GM21447 (cell line): ENCODE results near the gene ASPHD1.
"Not testable (repeated sequence)": the region's sequence is repeated elsewhere in the genome, so short reads cannot be mapped to it uniquely, and the experiment has no call there.

Experiments used
- ATAC-seq: cut with Tn5 transposase; IDR thresholded peaks from one replicate; pipeline ENCODE4 v1.9.1; 2021; ENCODE audit not compliant: unreplicated experiment

ASPHD1 gene

GRCh38 chr16:29876594-29877249 lies 23.6 kb upstream of the ASPHD1 start:
- ATAC-seq = no peak

DNA sequence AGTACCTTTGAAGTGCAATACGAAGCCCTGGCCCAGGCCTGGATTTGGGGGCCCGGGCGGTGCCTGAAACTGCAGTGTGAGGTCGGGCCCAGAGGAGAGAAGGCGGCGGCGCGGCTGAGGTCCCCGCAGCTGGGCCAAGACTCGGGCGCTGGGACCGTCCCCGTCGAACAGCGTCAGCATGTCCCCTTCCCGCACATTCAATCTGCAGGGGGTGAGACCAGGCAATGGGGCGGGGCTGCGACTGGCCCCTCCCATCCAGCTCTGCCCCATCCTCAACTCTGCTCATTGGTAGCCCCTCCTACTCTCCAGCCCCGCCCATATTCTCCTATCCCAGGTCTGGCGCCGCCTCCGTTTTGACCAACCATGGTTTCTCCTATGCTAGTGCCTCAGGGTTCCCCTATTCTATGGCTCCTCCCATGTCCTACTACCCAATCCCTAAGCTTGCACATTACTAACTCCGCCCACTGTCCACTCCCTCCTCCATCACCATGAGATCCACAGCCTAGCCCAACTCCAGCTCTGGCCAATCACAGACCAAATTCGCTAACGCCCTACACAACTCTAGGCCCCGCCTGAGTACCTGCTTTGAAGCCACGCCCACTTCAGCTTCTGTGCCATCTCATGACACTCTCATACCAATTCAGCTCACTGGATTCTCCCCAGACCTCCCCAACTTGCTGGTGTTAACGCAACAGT lies 22.9 kb upstream of the ASPHD1 start:
- no peak for ATAC-seq

GRCh38 chr16:29878172-29878571 lies 22.1 kb upstream of the ASPHD1 start:
- ATAC-seq = no peak

GRCh38 chr16:29881050-29881449 lies 19.2 kb upstream of the ASPHD1 start:
- no peak for ATAC-seq

GRCh38 chr16:29883987-29884386 lies 16.3 kb upstream of the ASPHD1 start:
- no peak for ATAC-seq

- ATAC-seq = not testable (repeated sequence)
Measured at GRCh38 chr16:29889372-29889771, 10.9 kb upstream of the ASPHD1 start.

- ATAC-seq = no peak
Measured at GRCh38 chr16:29891525-29892457, 8.5 kb upstream of the ASPHD1 start.

GRCh38 chr16:29892458-29892813 lies 7.9 kb upstream of the ASPHD1 start:
- no peak for ATAC-seq

- no peak for ATAC-seq
Measured at GRCh38 chr16:29893553-29893952, 6.7 kb upstream of the ASPHD1 start.

DNA sequence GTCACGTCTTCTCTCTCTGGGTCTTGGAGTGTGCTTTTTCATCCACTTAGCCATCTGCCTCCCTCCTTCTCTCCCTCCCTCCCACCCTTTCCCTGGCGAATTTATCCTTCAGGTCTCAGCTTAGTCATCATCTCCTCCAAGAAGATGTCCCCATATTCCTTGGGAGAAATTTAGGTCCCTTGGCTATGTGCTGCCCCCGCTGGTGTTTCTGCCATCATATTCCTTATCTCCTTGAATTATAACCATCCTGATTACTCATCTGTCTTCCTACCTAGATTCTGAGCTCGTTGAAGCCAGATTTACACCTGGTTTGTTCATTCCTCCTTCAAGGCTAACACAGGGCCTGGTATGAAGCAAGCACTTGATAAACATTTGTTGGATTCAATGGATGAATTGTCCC lies 5.9 kb upstream of the ASPHD1 start:
- no peak for ATAC-seq

GRCh38 chr16:29896841-29897240 lies 3.4 kb upstream of the ASPHD1 start:
- ATAC-seq = no peak

- ATAC-seq = no peak
Measured at GRCh38 chr16:29897333-29897732, 3.0 kb upstream of the ASPHD1 start.

DNA sequence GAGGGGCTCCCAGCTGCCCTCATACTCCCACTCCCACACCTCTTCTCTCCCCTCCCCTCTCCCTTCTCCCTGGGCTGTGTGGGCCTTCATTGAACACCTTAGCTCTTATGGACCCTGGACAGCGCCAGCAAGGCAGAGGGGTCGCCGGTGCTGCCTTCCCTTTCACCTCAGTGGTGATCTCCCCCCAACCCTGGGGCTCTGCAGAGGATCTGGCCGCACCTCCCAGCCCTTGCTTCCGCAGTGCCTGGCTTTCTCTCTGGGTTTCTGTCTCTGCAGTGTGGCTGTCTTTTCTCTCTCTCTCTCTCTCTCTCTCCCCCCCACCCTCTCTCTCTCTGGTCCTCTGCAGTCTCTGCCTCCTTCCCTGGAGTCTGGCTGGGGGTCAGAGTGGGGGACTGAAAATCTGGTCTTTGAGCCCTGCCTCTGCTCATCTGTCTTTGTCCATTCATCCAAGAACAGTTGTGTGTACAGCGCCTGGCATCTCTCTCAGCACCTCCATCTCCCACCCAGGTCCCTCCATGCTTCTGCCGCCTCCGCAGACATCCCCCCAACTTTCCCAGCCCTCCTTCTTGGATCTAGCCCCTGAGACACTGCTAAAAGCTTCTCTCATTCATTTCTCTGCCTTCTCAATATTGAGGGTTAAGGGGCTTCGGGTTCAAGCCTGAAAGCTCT lies 2.0 kb upstream of the ASPHD1 start:
- ATAC-seq = no peak

DNA sequence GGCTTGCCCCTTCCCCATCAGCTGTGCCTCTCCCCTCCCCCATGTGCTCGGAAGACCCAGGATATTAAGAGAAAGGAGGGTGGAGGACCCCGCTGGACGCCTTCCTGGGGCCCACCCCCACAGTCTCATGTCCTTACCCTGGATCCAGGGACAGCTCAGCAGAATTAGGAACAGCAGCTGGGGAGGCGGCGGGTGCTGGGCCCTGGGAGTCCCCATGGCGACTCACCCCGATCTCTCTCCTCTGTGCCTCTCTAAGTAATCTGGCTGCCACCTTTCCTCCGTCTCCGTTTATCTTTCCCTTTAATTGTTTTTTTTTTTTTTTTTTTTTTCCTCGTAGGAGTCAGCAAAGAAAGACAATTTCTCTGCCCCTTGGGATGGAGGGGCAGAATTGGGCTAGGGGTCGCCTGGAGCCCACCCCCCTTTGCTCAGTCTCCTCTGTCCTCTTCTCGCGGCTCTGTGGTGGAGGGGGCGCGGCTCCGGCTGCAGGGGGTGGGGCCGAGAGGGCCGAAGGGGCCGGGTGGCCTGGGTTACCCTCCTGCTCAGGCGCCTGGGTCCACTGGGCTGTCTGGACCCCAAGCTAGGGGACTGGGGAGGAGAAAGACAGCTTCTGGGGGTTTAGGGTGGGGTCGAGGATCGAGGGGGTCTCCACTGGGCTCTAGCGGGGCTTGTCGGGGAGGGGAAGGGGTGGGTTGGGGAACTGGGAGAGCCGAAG lies 1.3 kb upstream of the ASPHD1 start:
- ATAC-seq = no peak

DNA sequence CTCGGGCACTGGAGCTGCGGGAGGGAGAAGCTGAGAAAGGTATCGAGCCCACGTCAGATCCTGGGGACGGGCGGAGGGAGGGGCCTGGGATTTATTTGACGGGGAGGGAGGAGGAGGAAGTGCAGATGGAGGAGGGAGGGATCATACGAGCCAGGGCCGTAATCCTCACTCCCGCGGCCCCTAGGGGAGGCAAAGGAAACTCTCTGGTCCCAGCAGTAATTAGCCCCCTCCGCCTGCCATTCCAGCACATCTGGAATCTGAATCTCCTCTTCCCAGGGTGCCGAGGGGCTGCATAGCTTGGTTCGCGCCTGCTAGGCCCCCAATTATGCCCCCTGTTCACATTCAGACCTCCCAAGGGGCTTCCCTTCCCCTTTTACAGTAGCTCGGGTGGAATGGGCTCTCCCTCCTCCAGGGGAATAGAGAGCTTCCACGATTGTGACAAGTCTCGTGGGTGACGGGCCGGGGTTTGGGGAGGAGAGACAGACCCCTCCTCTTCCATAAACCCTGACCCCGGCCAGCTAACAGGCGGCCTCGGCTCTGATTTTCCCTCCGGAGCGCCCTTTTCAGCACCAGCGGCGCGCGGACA lies 679 bp upstream of the ASPHD1 start, which contains the start of gene SEZ6L2:
SEZ6L2 (minus strand) TSS at position 35 of the 586 bp plus-strand sequence. CDS start 531 bp downstream, outside the sequence.
- no peak for ATAC-seq

DNA sequence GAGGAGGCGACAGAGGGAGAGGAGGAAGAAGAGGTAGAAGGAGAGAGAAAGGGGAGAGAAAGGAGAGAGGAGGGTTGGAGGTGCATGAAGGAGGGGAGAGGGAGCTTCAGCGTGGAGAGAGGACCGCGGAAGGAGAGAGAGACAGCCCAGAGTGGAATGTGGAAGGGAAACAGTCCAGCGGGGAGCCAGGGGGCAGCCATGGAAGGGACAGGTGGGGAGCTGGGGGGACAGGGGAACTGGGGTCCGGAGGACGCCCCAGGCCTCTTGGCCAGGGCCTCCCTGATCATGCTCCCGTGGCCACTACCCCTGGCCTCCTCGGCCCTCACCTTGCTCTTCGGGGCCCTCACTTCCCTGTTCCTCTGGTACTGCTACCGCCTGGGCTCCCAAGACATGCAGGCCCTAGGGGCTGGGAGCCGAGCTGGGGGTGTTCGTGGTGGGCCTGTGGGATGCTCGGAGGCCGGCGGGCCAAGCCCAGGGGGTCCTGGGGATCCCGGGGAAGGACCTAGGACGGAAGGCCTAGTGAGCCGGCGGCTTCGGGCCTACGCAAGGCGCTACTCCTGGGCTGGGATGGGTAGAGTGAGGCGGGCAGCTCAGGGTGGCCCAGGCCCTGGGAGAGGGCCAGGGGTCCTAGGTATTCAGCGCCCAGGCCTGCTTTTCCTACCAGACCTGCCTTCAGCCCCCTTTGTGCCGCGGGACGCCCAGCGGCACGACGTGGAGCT lies 759 bp downstream of the ASPHD1 start:
- no peak for ATAC-seq

DNA sequence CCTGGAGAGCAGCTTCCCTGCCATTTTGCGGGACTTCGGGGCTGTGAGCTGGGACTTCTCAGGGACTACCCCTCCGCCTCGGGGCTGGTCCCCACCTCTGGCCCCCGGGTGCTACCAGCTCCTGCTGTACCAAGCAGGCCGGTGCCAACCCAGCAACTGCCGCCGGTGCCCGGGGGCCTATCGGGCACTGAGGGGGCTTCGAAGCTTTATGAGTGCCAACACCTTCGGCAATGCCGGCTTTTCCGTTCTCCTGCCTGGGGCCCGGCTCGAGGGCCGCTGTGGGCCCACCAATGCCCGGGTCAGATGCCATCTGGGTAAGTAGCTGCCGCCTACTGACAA lies 1.3 kb downstream of the ASPHD1 start:
- ATAC-seq = no peak

DNA sequence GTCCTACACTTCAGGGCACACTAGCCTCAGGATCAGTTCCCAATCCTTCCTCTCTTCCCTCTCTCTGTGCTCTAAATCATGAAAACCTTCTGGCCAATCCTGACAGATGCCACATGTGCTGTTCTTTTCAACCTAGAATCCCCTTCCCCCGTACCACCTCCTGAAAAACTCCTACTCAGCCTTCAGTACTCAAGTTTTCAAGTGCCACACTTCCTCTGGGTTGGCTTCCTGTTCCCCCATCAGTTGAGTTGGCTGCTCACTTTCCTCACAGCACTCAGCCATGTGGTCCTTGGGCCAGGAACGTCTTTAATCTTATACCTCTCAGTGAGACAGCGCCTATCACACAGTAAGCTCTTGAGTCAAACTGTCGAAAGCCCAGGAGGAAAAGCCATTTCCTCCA lies 3.3 kb downstream of the ASPHD1 start:
- no peak for ATAC-seq

DNA sequence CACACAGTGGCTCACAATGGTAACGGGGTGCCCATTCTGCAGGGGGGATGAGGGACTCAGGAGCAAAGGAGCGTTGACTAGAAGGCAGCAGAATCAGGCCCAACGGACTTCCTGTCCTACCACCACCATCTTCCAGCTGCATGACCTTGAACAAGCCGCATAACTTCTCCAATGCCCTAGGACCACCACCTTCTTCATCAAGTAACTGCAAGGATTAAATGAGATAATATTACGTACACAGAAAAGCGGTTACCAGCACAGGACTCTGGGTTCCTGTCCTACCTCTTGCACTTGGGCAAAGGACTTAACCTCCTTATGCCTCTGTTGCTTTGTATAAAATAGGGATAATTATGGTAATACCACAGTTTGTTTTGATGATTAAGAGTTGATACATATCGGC lies 4.7 kb downstream of the ASPHD1 start:
- ATAC-seq = no peak

DNA sequence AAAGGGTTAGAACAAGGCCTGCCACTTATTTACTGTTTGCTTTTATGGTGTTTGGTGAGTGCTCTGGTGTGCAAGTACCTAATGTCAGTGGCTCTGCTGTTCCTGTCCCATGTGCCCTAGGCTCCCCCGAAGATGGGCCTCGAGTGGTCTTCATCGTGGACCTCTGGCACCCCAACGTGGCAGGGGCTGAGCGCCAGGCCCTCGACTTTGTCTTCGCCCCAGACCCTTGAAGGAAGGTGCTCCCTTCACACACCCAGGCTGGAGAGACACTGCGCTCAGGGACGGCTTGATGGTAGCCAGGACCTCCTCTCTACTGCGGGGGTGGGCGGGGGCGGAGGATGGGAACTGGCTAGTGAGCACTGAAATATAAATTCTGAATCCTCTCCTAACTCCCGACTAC lies 5.4 kb downstream of the ASPHD1 start:
- no peak for ATAC-seq
